ENCODE data around the gene TNFRSF9. TPM values are rescaled to one million over a fixed set of nuclear protein-coding genes. Genes with fewer than 3 reads are reported as not detected.
A peak's percentile ranks its signal among the peaks of the same experiment; 100 is the strongest.
"Not testable (repeated sequence)": the region's sequence is repeated elsewhere in the genome, so short reads cannot be mapped to it uniquely, and the experiment has no call there.

The TNFRSF9 gene
- polyA plus RNA-seq (ENCODE audit: insufficient read length in 4 of 4): under 1 TPM; 0.10 to 0.17 (median 0.15) TPM

- DNase-seq (ENCODE audit: low read depth in 4 of 4, low spot score in 2 of 4): no peak
Observed at GRCh38 chr1:7940745-7941436, at the start of gene TNFRSF9. Gene TNFRSF9 (minus strand): TSS chr1:7940839. CDS start chr1:7939994, 845 bp downstream.

- DNase-seq (ENCODE audit: low read depth in 4 of 4, low spot score in 2 of 4): no peak
Observed at GRCh38 chr1:7989762-7990428, 49.3 kb upstream of the TNFRSF9 start.

GRCh38 chr1:7988576-7988975 is 47.9 kb upstream of the TNFRSF9 start:
- no peak for DNase-seq (ENCODE audit: low read depth in 4 of 4, low spot score in 2 of 4)

GRCh38 chr1:7987528-7987927 is 46.9 kb upstream of the TNFRSF9 start:
- DNase-seq (ENCODE audit: low read depth in 4 of 4, low spot score in 2 of 4): no peak

GRCh38 chr1:7985851-7986612 is 45.4 kb upstream of the TNFRSF9 start:
- no peak for DNase-seq (ENCODE audit: low read depth in 4 of 4, low spot score in 2 of 4)

GRCh38 chr1:7984811-7985210 is 44.2 kb upstream of the TNFRSF9 start:
- DNase-seq (ENCODE audit: low read depth in 4 of 4, low spot score in 2 of 4): no peak

GRCh38 chr1:7983086-7983778 is 42.6 kb upstream of the TNFRSF9 start:
- DNase-seq (ENCODE audit: low read depth in 4 of 4, low spot score in 2 of 4): no peak

- DNase-seq (ENCODE audit: low read depth in 4 of 4, low spot score in 2 of 4): no peak
Observed at GRCh38 chr1:7980984-7981383, 40.3 kb upstream of the TNFRSF9 start.

- peak in 2 of 4 donors; percentile 46 to 55 for DNase-seq (ENCODE audit: low read depth in 4 of 4, low spot score in 2 of 4)
Observed at GRCh38 chr1:7975212-7975865, 34.7 kb upstream of the TNFRSF9 start.

- no peak for DNase-seq (ENCODE audit: low read depth in 4 of 4, low spot score in 2 of 4)
Observed at GRCh38 chr1:7973086-7973485, 32.4 kb upstream of the TNFRSF9 start.

- no peak for DNase-seq (ENCODE audit: low read depth in 4 of 4, low spot score in 2 of 4)
Observed at GRCh38 chr1:7972285-7972684, 31.6 kb upstream of the TNFRSF9 start.

GRCh38 chr1:7971024-7971423 is 30.4 kb upstream of the TNFRSF9 start:
- no peak for DNase-seq (ENCODE audit: low read depth in 4 of 4, low spot score in 2 of 4)

GRCh38 chr1:7970246-7970645 is 29.6 kb upstream of the TNFRSF9 start:
- no peak for DNase-seq (ENCODE audit: low read depth in 4 of 4, low spot score in 2 of 4)

- DNase-seq (ENCODE audit: low read depth in 4 of 4, low spot score in 2 of 4): no peak
Observed at GRCh38 chr1:7967651-7968050, 27.0 kb upstream of the TNFRSF9 start.

- no peak for DNase-seq (ENCODE audit: low read depth in 4 of 4, low spot score in 2 of 4)
Observed at GRCh38 chr1:7967196-7967595, 26.6 kb upstream of the TNFRSF9 start.

GRCh38 chr1:7964476-7964875 is 23.8 kb upstream of the TNFRSF9 start:
- no peak for DNase-seq (ENCODE audit: low read depth in 4 of 4, low spot score in 2 of 4)

GRCh38 chr1:7963841-7964240 is 23.2 kb upstream of the TNFRSF9 start:
- DNase-seq (ENCODE audit: low read depth in 4 of 4, low spot score in 2 of 4): not testable (repeated sequence)

- DNase-seq (ENCODE audit: low read depth in 4 of 4, low spot score in 2 of 4): not testable (repeated sequence)
Observed at GRCh38 chr1:7963378-7963730, 22.7 kb upstream of the TNFRSF9 start.

- no peak for DNase-seq (ENCODE audit: low read depth in 4 of 4, low spot score in 2 of 4)
Observed at GRCh38 chr1:7962636-7963377, 22.2 kb upstream of the TNFRSF9 start.

- peak in 1 of 4 donors; percentile 23 for DNase-seq (ENCODE audit: low read depth in 4 of 4, low spot score in 2 of 4)
Observed at GRCh38 chr1:7962014-7962335, 21.3 kb upstream of the TNFRSF9 start.

Measured in left renal cortex interstitium (tissue), 4 donors.